GM21515 (cell line): Measurements from ENCODE around the gene STX7.

Source experiments
- ATAC-seq: cut with Tn5 transposase; IDR thresholded peaks from one replicate; pipeline ENCODE4 v1.9.1; 2021; ENCODE audit not compliant: unreplicated experiment

The STX7 gene

GRCh38 chr6:132418235-132418965 lies 94.5 kb downstream of the STX7 start:
- no peak for ATAC-seq

- ATAC-seq, result no peak
Observed at GRCh38 chr6:132414761-132415160, 98.2 kb downstream of the STX7 start.

GRCh38 chr6:132414322-132414721 lies 98.6 kb downstream of the STX7 start:
- no peak for ATAC-seq

- ATAC-seq, result no peak
Observed at GRCh38 chr6:132413499-132413802, 99.5 kb downstream of the STX7 start.

GRCh38 chr6:132412656-132413498 lies 100.0 kb downstream of the STX7 start:
- no peak for ATAC-seq

- ATAC-seq, result no peak
Observed at GRCh38 chr6:132411296-132411695, 101.6 kb downstream of the STX7 start.

- ATAC-seq, result no peak
Observed at GRCh38 chr6:132410830-132411229, 102.1 kb downstream of the STX7 start.

- ATAC-seq, result peak; percentile 44
Observed at GRCh38 chr6:132405143-132405915, 107.6 kb downstream of the STX7 start.

GRCh38 chr6:132404736-132405135 lies 108.2 kb downstream of the STX7 start:
- ATAC-seq, result no peak

- ATAC-seq, result no peak
Observed at GRCh38 chr6:132404330-132404729, 108.6 kb downstream of the STX7 start.

GRCh38 chr6:132401618-132402285 lies 111.2 kb downstream of the STX7 start:
- no peak for ATAC-seq

GRCh38 chr6:132400883-132401617 lies 111.9 kb downstream of the STX7 start, which contains the start of gene MOXD1:
Gene MOXD1, minus strand, starts transcription at chr6:132401475. Its CDS starts 49 bp downstream, at chr6:132401426.
- ATAC-seq, result peak; percentile 57

- ATAC-seq, result no peak
Observed at GRCh38 chr6:132400555-132400882, 112.4 kb downstream of the STX7 start.

- no peak for ATAC-seq
Observed at GRCh38 chr6:132399376-132400074, 113.4 kb downstream of the STX7 start.
